Mesenteric fat pad (tissue), 1 donor: ENCODE measurements around the gene EIF2S2. TPM values are rescaled to one million over a fixed set of nuclear protein-coding genes. Genes with fewer than 3 reads are reported as not detected.
"Not testable (repeated sequence)": the region's sequence is repeated elsewhere in the genome, so short reads cannot be mapped to it uniquely, and the experiment has no call there.

Experiments
- DNase-seq: peaks from one replicate; pipeline ENCODE4 v3.0.0-alpha.2; 2020; ENCODE audit warnings: low spot score
- long read RNA-seq: library from polyadenylated mRNA; unstranded; transcript quantifications from one replicate; pipeline ENCODE4 v2.0.0, GENCODE V29; 2020
- total RNA-seq: library from RNA; stranded (reverse); fragmentation: NEBNext Ultra II Directional; extraction: Animal tissue kit (Norgen Biotek cat#: 25700); gene quantifications from one replicate; pipeline ENCODE4 v1.2.1, GENCODE V29; 2021
- donor health status: DM: yes; HTN: yes; CAD: no.

EIF2S2 gene, protein sequence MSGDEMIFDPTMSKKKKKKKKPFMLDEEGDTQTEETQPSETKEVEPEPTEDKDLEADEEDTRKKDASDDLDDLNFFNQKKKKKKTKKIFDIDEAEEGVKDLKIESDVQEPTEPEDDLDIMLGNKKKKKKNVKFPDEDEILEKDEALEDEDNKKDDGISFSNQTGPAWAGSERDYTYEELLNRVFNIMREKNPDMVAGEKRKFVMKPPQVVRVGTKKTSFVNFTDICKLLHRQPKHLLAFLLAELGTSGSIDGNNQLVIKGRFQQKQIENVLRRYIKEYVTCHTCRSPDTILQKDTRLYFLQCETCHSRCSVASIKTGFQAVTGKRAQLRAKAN
- 64.5 TPM for total RNA-seq
- long read RNA-seq, transcript EIF2S2-201 (9 exons, 2,656 nt), result major isoform, 137 of 182 reads
- long read RNA-seq, partial matches to known transcripts, result 24 of 182 reads
- long read RNA-seq, other reads (novel, unspliced or antisense), result 21 of 182 reads

DNA sequence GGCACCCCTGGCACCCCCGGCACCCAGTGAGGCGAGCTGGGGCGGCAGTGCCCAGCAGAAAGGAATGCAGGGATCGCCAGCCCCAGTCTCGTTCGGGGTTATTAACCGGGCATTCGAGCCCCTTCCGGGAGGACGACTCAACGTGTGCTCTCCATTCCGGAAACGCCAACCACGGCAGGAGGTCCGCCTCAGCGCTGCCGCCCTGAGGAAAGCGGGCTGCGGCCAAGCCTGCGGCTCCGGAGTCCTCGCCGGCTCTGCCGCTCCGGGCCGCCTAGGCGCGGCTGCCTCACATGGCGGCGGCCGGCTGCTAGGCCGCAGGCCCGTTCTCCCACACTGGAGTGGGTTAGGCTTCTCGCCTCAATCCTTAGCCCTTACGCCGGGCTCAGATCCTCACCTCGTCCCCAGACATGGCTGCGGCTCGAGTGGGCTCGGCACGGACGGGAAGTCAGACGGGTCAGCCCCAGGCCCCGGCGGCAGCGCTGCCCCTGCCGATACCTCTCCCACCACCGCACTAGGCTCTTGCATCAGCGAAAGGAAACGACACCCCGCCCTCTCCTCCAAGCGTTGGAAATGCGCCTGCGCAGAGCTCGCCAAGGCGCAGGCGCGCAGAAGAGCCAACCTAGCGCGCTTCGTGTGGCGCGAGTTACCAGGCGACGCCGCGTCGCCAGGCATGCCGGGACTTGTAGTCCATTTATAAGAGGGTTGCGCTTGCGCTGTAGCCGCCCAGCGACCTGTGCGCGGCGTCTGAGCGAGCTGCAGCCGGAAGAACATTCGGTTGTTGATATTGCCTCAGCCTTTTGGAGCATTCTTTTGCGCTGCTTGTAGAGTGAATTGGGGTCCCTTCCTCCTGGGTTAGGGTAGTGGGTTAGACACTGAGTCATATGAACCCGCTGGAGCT, at the start of gene EIF2S2:
Gene EIF2S2, minus strand, starts transcription at position 542 of the 898 bp plus-strand sequence. Its CDS starts 133 bp downstream, at position 409.
- peak; percentile 99 for DNase-seq

DNA sequence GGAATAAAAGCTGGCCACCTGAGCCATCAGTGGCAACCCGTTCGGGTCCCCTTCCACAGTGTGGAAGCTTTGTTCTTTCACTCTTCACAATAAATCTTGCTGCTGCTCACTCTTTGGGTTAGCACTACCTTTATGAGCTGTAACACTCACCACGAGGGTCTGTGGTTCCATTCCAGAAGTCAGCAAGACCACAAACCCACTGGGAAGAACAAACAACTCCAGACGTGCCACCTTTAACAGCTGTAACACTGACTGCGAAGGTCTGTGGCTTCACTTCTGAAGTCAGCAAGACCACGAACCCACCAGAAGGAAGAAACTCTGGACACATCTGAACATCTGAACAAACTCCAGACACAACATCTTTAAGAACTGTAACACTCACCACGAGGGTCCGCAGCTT, 45.7 kb upstream of the EIF2S2 start:
- DNase-seq, result not testable (repeated sequence)

DNA sequence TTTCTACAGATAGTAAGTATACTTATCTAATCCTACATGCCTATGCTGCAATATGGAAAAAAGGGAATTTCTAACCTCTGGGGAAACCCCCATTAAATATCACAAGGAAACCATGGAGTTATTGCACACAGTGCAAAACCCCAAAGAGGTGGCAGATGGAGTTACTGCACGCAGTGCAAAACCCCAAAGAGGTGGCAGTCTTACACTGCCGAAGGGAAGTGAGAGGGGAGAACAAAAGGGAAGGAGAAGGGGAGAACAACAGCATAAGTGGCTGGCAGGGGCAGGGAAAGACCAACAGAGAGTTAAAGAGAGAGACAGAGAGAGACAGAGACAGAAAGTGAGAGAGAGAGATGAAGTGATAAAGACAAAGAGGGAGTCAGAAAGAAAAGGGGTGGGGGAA, 43.8 kb upstream of the EIF2S2 start:
- no peak for DNase-seq

DNA sequence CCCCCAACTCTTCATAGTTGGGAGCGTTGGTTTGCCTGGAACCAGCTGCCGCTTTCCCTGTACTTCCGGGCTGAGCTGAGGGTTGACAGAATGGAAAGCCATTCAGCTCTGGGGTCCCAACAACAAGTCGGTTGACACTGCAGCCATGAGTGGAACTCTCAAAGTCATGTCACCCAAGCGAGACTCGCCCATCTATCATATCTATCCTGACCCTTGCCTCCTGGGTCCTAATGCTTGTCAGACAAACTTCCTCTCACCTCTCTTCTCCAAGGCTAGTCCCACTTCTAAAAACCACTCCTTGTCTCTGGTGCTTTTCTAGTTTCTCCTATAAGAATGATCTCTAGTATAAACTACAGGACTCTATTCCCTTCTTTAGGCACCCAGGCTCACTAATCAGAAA, 41.1 kb upstream of the EIF2S2 start:
- DNase-seq, result not testable (repeated sequence)

DNA sequence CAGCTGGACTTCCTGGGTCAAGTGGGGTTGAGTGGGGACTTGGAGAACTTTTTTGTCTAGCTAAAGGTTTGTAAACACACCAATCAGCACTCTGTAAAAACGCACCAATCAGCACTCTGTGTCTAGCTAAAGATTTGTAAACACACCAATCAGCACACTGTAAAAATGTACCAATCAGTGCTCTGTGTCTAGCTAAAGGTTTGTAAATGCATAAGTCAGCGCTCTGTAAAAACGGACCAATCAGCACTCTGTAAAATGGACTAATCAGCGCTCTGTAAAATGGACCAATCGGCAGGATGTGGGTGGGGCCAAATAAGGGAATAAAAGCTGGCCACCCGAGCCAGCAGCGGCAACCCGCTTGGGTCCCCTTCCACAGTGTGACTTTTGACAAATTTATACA, 40.0 kb upstream of the EIF2S2 start:
- not testable (repeated sequence) for DNase-seq

DNA sequence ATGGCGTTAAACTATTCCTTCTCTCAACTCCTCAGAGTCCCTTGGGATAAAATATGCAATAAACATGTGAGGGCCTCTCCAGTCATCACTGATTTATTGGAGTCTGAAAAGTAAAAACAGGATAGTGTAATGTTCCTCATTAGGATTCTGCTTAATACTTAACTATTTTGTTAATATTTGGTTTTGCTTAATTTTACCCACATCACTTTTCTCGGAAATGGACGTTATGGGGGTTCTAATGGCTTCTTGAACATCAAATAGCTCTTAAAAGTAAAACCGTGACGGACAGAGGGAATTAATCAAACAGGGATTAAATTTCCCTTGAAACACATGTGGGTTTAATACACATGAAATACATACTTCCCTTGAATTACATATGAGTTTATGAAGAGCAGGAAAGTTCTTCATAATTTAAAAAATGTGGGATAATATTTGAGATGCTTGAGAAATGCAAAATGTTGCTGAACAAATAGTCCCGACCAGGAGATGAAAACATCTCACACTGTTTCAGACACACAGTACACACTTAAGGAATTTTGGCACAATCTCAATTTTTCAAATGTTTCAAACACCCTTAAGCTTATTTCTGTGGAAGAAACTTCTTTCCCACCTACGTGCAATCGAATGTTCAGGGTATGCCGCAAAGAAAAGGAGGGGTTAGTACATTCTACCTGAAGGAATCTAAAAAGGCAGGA, 38.4 kb upstream of the EIF2S2 start:
- DNase-seq, result no peak

DNA sequence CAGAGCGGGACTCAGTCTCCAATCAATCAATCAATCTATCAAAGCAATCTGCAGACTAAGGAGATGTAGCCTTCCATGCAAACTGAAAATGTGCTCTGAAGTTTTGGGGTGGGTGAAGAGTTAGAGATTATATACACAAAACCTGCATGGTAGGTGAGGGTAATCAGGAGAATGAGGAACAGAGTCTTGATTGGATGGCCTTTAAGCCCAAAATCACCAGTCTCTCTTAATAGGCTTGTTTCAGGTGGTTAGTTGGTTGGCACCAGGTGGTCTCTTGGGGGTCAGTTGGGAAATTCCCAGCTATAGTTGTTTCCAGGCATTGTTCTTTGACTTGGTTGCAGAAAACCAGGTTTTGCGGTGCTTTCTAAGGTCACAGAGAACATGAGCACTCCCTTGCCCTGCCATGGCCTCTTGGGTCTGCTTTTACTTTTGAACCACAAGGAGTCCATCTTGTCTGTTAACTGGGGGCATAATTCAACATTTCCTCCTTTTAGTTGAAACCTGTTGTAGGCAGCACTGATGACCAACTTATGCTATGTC, 33.3 kb upstream of the EIF2S2 start:
- no peak for DNase-seq

DNA sequence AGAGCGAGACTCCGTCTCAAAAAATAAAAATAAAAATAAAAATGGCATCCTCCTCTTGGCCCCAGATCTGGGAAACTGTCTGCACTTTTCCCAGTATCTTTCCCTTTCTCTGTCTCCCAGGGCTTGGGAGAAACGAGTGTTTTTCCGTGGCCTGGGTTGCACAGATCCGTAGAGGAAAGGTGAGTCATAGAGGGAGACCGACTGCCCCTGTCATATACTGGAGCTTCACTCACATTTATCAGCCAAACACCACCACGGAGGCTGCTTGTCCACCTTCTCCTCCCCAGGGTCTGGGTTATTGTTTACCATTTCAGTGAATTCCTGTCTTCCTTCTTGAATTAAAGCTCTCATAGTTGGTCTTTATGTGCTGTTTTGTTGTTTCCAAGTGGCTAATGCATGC, 31.9 kb upstream of the EIF2S2 start:
- no peak for DNase-seq

DNA sequence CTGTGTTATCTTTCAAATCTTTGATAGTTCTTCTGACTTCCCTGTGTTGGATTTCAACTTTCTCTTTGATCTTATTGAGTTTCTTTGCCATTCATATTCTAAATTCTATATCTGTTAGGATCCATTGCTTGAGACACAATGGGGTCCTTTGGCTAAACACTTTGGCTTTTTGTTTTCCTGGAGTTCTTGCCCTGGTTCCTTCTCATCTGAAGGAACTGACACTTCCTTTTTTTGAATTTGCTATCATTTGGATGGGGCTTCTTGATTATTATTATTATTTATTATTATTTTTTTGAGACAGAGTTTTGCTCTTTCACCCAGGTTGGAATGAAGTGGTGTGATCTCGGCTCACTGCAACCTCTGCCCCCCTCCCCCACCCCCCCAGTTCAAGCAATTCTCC, 30.1 kb upstream of the EIF2S2 start:
- no peak for DNase-seq

DNA sequence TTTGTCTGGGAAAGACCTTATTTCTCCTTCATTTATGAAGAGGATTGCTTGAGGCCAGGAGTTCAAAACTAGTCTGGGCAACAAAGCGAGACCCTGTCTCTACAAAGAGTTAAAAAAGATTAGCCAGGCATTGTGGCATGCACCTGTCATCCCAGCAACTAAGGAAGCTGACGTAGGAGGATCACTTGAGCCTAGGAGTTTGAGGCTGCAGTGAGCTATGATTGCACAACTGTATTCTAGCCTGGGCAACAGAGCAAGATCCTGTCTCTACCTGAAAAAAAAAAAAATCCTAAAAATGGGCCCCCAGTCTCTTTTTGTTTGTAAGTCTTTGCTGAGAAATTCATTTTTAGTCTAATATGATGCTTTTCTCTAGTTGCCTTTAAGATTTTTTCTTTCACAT, 29.2 kb upstream of the EIF2S2 start:
- no peak for DNase-seq

DNA sequence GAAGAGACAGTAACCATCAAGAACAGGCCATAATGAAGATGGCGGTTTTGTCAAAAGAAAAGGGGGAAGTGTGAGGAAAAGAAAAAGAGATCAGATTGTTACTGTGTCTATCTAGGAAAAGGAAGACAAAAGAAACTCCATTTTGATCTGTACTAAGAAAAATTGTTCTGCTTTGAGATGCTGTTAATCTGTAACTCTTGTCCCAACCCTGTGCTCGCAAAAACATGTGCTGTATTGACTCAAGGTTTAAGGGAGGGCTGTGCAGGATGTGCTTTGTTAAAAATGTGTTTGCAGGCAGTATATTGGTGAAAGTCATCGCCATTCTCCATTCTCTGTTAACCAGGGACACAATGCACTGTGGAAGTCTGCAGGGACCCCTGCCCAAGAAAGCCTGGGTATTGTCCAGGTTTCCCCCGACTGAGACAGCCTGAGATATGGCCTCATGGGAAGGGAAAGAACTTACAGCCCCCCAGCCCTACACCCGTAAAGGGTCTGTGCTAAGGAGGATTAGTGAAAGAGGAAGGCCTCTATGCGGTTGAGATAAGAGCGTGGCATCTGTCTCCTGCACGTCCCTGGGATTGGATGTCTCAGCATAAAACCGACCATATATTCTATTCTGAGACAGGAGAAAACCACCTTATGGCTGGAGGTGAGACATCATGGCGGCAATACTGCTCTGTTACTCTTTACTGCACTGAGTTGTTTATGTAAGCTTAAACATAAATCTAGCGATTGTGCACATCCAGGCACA, 23.7 kb upstream of the EIF2S2 start:
- DNase-seq, result not testable (repeated sequence)

DNA sequence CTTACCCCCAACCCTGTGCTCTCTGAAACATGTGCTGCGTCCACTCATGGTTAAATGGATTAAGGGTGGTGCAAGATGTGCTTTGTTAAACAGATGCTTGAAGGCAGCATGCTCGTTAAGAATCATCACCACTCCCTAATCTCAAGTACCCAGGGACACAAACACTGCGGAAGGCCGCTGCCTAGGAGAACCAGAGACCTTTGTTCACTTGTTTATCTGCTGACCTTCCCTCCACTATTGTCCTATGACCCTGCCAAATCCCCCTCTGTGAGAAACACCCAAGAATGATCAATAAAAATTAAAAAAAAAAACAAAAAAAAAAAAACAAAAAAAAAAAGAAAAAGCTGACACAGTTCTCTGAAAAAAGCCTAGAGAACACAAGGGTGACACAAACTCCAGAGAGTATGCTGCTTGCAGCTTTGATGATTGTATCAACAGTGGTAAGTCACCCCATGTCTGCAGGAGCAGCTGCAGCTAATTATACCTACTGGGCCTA, 21.4 kb upstream of the EIF2S2 start:
- DNase-seq, result not testable (repeated sequence)

DNA sequence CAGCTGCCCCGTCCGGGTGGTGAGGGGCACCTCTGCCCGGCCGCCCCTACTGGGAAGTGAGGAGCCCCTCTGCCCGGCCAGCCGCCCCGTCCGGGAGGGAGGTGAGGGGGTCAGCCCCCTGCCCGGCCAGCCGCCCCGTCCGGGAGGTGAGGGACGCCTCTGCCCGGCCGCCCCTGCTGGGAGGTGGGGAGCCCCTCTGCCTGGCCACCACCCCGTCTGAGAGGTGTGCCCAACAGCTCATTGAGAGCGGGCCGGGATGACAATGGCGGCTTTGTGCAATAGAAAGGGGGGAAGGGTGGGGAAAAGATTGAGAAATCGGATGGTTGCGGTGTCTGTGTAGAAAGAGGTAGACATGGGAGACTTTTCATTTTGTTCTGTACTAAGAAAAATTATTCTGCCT, 20.9 kb upstream of the EIF2S2 start:
- DNase-seq, result not testable (repeated sequence)

DNA sequence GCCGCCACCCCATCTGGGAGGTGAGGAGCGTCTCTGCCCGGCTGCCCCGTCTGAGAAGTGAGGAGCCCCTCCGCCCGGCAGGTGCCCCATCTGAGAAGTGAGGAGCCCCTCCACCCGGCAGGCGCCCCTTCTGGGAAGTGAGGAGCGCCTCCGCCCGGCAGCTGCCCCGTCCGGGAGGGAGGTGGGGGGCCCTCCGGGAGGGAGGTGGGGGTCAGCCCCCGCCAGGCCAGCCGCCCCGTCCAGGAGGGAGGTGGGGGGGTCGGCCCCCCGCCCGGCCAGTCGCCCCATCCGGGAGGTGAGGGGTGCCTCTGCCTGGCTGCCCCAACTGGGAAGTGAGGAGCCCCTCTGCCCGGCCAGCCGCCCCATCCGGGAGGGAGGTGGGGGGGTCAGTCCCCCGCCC, 20.4 kb upstream of the EIF2S2 start:
- DNase-seq, result not testable (repeated sequence)

DNA sequence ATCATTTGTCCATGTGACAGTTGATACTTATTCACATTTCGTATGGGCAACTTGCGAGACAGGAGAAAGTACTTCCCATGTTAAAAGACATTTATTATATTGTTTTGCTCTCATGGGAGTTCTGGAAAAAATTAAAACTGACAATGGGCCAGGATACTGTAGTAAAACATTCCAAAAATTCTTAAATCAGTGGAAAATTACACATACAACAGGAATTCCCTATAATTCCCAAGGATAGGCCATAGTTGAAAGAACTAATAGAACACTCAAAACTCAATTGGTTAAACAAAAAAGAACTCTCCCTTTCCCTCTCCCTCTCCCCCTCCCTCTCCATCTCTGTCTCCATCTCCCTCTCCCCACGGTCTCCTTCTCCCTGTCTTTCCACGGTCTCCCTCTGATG, 19.4 kb upstream of the EIF2S2 start:
- no peak for DNase-seq

DNA sequence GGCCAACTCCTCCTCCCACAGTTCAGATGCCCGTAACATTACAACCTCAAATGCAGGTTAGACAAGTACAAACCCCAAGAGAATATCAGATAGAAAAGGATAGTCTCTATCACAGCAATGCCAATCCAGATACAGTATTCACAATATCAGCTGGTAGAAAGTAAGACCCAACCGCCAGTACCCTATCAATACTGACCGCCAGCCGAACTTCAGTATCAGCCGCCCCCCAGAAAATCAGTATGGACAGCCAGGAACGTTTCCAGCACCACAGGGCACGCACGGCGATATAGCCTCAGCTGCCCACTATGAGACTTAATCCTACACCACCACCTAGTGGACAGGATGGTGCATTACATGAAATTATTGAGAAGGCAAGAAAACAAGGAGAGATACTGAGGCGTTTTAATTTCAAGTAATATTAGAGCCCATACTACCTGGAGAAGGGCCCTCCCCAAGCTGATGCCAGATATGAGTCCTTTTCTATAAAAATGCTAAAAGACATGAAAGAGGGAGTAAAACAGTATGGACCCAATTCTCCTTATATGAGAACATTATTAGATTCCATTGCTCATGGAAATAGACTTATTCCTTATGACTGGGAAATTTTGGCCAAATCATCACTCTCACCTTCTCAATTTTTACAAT, 17.6 kb upstream of the EIF2S2 start:
- no peak for DNase-seq

DNA sequence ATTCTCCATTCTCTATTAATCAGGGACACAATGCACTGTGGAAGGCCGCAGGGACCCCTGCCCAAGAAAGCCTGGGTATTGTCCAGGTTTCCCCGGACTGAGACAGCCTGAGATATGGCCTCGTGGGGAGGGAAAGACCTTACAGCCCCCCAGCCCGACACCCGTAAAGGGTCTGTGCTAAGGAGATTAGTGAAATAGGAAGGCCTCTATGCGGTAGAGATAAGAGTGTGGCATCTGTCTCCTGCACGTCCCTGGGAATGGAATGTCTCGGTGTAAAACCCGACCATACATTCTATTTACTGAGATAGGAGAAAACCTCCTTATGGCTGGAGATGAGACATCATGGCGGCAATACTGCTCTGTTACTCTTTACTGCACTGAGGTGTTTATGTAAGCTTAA, 15.7 kb upstream of the EIF2S2 start:
- no peak for DNase-seq

DNA sequence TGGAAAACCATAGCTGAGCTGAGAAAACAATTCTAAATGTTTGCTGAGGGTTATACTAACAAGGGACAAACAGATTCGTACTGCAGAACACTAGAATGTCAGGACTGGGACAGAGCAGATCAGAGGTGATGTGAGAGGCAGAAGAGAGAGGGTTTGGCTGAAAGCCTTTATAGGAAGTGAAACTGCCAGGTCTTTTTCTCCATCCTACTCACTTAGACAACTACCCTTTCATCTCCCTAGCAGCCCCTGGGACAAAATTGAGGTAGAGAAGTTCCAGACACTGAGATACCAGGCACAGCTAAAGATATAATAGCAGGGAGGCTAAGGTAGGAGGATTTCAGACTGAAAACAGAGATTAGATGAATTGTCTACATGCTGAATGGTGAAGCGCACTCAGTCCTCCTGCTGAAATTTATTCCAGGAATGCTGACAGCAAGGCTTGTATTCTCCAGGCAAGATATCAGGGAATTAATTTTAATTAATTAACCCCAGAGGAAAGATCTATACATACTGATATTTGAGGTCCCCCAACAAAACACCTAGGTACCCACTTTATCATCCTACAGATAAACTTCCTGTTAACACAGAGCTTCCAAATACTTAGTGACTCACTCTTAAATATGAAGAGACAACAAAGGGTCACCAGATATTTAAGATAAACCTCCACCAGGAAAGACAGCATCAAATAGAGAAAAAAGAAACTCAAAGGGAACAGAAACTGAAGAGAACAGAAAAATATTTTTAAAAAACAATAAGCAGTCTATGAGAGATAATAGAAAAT, 12.6 kb upstream of the EIF2S2 start:
- DNase-seq, result no peak

DNA sequence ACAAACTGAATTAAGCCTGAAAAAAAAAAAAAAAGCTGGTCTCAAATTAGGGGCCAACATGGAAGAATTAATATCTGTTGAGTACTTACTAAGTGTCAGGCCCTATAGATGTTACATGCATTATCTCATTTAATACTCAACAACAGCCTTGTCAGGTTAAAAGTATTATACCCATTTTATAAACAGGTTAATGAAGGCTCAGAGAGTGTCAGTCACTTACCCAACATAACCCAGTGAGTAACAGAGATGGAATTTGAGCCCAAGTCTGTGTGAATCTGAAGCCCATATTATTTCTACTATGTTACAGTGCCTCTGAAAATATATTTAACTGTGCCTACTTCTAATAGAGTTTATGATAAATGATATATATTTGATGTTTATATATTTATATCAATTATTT, 11.3 kb upstream of the EIF2S2 start:
- DNase-seq, result no peak
